Liver (tissue), 9 donors: ENCODE measurements around the gene DOCK9. TPM values are rescaled to one million over a fixed set of nuclear protein-coding genes. Genes with fewer than 3 reads are reported as not detected.

Source experiments
- DNase-seq: peaks from one replicate; pipeline ENCODE4 v3.0.0-alpha.2; 2017; ENCODE audit warnings: low spot score
- H3K27ac ChIP-seq, 2 donors: one replicate each; pipeline ENCODE4 v1.7.0; 2013; ENCODE audit warnings: inconsistent platforms in 2 of 2, low read length in 2 of 2, control low read depth in 1 of 2, low read depth in 1 of 2, mild to moderate bottlenecking in 1 of 2
- H3K27me3 ChIP-seq, 4 donors: one replicate each; pipeline versions ENCODE4 v1.6.1 to v1.7.0; 2013; ENCODE audit warnings: low read length in 3 of 4, inconsistent platforms in 1 of 4, mild to moderate bottlenecking in 1 of 4, moderate library complexity in 1 of 4; ENCODE audit not compliant: control insufficient read depth in 4 of 4, insufficient read depth in 4 of 4
- H3K36me3 ChIP-seq, 4 donors: one replicate each; pipeline versions ENCODE4 v1.6.1 to v1.7.0; 2013; ENCODE audit warnings: low read length in 3 of 4, mild to moderate bottlenecking in 3 of 4, low read depth in 1 of 4, moderate library complexity in 1 of 4; ENCODE audit not compliant: control insufficient read depth in 4 of 4, insufficient read depth in 3 of 4
- H3K4me1 ChIP-seq, 4 donors: one replicate each; pipeline versions ENCODE4 v1.6.1 to v1.7.0; 2013; ENCODE audit warnings: low read length in 3 of 4, mild to moderate bottlenecking in 3 of 4, moderate library complexity in 1 of 4; ENCODE audit not compliant: control insufficient read depth in 4 of 4, insufficient read depth in 4 of 4
- H3K4me3 ChIP-seq, 3 donors: one replicate each; pipeline versions ENCODE4 v1.6.1 to v1.7.0; 2013; ENCODE audit warnings: low read length in 3 of 3, control low read depth in 1 of 3, low read depth in 1 of 3, mild to moderate bottlenecking in 1 of 3
- H3K9ac ChIP-seq, 2 donors: one replicate each; pipeline ENCODE4 v1.7.0; 2013; ENCODE audit warnings: low read length in 2 of 2, mild to moderate bottlenecking in 2 of 2, moderate library complexity in 2 of 2, control low read depth in 1 of 2, low read depth in 1 of 2
- H3K9me3 ChIP-seq, 4 donors: one replicate each; pipeline versions ENCODE4 v1.6.1 to v1.7.0; 2013; ENCODE audit warnings: low read length in 3 of 4; ENCODE audit not compliant: control insufficient read depth in 4 of 4
- ATF3 ChIP-seq: IDR thresholded peaks from 2 replicates; pipeline ENCODE4 v1.6.1; 2016; ENCODE audit warnings: antibody characterized with exemption
- CTCF ChIP-seq: fragments of 150-350 bp; IDR thresholded peaks from 2 replicates; pipeline ENCODE4 v1.5.1; 2017; ENCODE audit warnings: improper control_type of control experiment, low read depth, low read length; ENCODE audit not compliant: missing input control
- GABPA ChIP-seq, 2 donors: IDR thresholded peaks in 1 of 2; conservative IDR thresholded peaks in 1 of 2; 2 replicates each; pipeline ENCODE4 v1.6.1; 2016; ENCODE audit warnings: antibody characterized with exemption in 2 of 2, mild to moderate bottlenecking in 1 of 2, moderate library complexity in 1 of 2
- HNF4A ChIP-seq, 2 donors: conservative IDR thresholded peaks; 2 replicates each; pipeline ENCODE4 v1.6.1; 2016; ENCODE audit warnings: antibody characterized with exemption in 2 of 2, mild to moderate bottlenecking in 2 of 2
- HNF4G ChIP-seq: IDR thresholded peaks from 2 replicates; pipeline ENCODE4 v1.6.1; 2016; ENCODE audit warnings: antibody characterized with exemption
- NR2F2 ChIP-seq: IDR thresholded peaks from 2 replicates; pipeline ENCODE4 v1.6.1; 2016; ENCODE audit warnings: antibody characterized with exemption
- REST ChIP-seq: IDR thresholded peaks from 2 replicates; pipeline ENCODE4 v1.6.1; 2016; ENCODE audit warnings: antibody characterized with exemption, mild to moderate bottlenecking
- SP1 ChIP-seq: IDR thresholded peaks from 2 replicates; pipeline ENCODE4 v1.6.1; 2018; ENCODE audit warnings: antibody characterized with exemption, mild to moderate bottlenecking
- TAF1 ChIP-seq: conservative IDR thresholded peaks from 2 replicates; pipeline ENCODE4 v1.6.1; 2016; ENCODE audit warnings: antibody characterized with exemption, mild to moderate bottlenecking
- YY1 ChIP-seq: IDR thresholded peaks from 2 replicates; pipeline ENCODE4 v1.6.1; 2016; ENCODE audit warnings: antibody characterized with exemption, mild to moderate bottlenecking
- ZBTB33 ChIP-seq: IDR thresholded peaks from 2 replicates; pipeline ENCODE4 v1.6.1; 2016; ENCODE audit warnings: antibody characterized with exemption
- WGBS: extraction: QIAGEN DNeasy Blood & Tissue Kit; methylation state at CpG from one replicate; pipeline ENCODE4 v1.1.7; 2013; 5-methylcytosine and 5-hydroxymethylcytosine counted together
- polyA plus RNA-seq, 2 donors: library from polyadenylated mRNA; stranded (reverse) in 1 of 2; unstranded in 1 of 2; fragments of 200-250 nt in 1 of 2; fragments of >200 nt in 1 of 2; fragmentation: Nextera tagmentation in 1 of 2; extraction: Ambion mirVana in 1 of 2; gene quantifications; one replicate each; pipeline versions ENCODE4 v1.2.1 to v1.2.3, GENCODE V29; 2013 to 2015
- total RNA-seq, 2 donors: library from RNA; depleted of rRNA; stranded (reverse); fragments of >200 nt; gene quantifications; one replicate each; pipeline ENCODE4 v1.2.3, GENCODE V29; 2014
- donor health status: healthy.
- donor health status: healthy.
- donor health status: healthy.
- donor health status: healthy.
- donor health status: healthy.

DOCK9 gene
- total and polyA plus RNA-seq, 4 donors, result 5.4 to 31.3 (median 10.6) TPM

- no peak for DNase-seq
- Histone ChIP-seq H3K9me3 (no peaks in the 10 kb centered on the region), H3K4me3 (no peak overlapping the region), H3K27me3 (no peaks in the 10 kb centered on the region), H3K4me1 (peaks cover 25 to 60% (median 48%) of the 10 kb centered on the region in 4 donors), H3K9ac (peak overlapping the region in 1 of 2 donors; percentile 90), H3K36me3 (peaks cover 0 to 2% (median 0%) of the 10 kb centered on the region in 4 donors), H3K27ac (peak overlapping the region; percentile 87 to 89)
- no peak for TF ChIP-seq YY1
- no peak for TF ChIP-seq ATF3
- TF ChIP-seq TAF1, result no peak
- TF ChIP-seq HNF4A (conservative IDR thresholded peaks at IDR 0.05), result no peak
- no peak for TF ChIP-seq ZBTB33
- no peak for TF ChIP-seq REST
- TF ChIP-seq GABPA (IDR thresholded peaks at IDR 0.05 in 1 of 2, conservative IDR thresholded peaks at IDR 0.05 in 1 of 2), result no peak
- no peak for TF ChIP-seq CTCF
- no peak for TF ChIP-seq SP1
- 64% methylated on average over 3 of the region's 3 CpGs for WGBS
Measured at GRCh38 chr13:98820744-98821371, 157.0 kb downstream of the DOCK9 start.

- no peaks in the 10 kb centered on the region for H3K27me3 ChIP-seq
- H3K36me3 ChIP-seq, result peaks cover 0 to 2% (median 0%) of the 10 kb centered on the region in 4 donors
- WGBS, result 96% methylated on average over 3 of the region's 3 CpGs
- no peak overlapping the region for H3K4me3 ChIP-seq
- no peaks in the 10 kb centered on the region for H3K9me3 ChIP-seq
- no peak for DNase-seq
- no peak overlapping the region for H3K9ac ChIP-seq
- TF ChIP-seq HNF4G (no peak), NR2F2 (no peak), HNF4A (conservative IDR thresholded peaks at IDR 0.05) (peak in 1 of 2 donors; percentile 10)
- peaks cover 23 to 58% (median 48%) of the 10 kb centered on the region in 4 donors for H3K4me1 ChIP-seq
- H3K27ac ChIP-seq, result peak overlapping the region in 1 of 2 donors; percentile 89
Measured at GRCh38 chr13:98820300-98820699, 157.6 kb downstream of the DOCK9 start.
